ENCODE measurements around the gene GIPC2. TPM values are rescaled to one million over a fixed set of nuclear protein-coding genes. Genes with fewer than 3 reads are reported as not detected.

The GIPC2 gene
- total RNA-seq, 4 donors from 2014 or later: 0.67 to 1.5 (median 1.3) TPM

DNA sequence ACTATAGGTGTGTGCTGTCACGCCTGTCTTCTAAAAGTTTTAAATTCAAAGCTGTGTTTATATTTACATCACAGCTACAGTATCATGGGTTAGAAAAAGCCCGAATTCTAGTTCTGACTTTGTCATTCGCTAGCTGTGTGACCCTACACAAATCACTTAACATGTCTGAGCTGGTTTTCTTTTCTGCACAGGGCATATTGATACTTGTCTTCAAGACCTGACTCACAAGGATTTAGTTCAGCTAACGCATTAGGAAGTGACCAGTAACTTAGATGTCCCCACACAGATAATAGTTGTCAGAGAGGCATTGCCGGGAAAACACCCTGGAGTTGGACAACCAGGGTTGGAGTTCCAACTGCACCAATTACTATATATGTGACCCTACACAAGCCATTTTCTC, 25.9 kb downstream of the GIPC2 start:
- TF ChIP-seq POLR2A (IDR thresholded peaks at IDR 0.05): no peak
- TF ChIP-seq, protein P1, sequence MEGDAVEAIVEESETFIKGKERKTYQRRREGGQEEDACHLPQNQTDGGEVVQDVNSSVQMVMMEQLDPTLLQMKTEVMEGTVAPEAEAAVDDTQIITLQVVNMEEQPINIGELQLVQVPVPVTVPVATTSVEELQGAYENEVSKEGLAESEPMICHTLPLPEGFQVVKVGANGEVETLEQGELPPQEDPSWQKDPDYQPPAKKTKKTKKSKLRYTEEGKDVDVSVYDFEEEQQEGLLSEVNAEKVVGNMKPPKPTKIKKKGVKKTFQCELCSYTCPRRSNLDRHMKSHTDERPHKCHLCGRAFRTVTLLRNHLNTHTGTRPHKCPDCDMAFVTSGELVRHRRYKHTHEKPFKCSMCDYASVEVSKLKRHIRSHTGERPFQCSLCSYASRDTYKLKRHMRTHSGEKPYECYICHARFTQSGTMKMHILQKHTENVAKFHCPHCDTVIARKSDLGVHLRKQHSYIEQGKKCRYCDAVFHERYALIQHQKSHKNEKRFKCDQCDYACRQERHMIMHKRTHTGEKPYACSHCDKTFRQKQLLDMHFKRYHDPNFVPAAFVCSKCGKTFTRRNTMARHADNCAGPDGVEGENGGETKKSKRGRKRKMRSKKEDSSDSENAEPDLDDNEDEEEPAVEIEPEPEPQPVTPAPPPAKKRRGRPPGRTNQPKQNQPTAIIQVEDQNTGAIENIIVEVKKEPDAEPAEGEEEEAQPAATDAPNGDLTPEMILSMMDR (IDR thresholded peaks at IDR 0.05 in 4 of 5, conservative IDR thresholded peaks at IDR 0.05 in 1 of 5): no peak

DNA sequence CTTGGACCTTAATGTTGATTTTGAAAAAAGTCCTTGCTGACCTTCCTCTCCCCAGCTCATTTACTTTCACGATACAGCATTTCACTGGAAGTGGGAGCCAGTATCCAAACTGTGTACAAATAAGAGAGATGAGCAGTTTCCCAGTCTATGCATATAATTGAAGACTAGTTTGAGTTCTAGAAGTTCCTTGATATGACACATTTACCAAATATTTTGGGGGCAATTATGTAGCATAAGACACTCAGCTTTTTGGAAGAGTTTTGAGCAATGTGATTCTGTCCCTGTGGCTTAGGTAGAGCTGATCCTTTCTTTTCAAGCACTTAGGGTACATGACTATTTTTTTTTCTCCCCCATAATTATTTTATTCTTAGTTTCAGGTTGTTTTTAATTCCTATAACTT, 26.4 kb downstream of the GIPC2 start:
- Histone ChIP-seq H3K36me3 (no peaks in the 10 kb centered on the region), H3K4me3 (no peak overlapping the region), H3K4me1 (peaks cover 25 to 56% of the 10 kb centered on the region in 2 donors), H3K9me3 (no peaks in the 10 kb centered on the region), H3K27me3 (no peaks in the 10 kb centered on the region), H3K27ac (peak overlapping the region in 3 of 4 donors; percentile 81 to 86 (median 82))
- in situ Hi-C loops (cut with MboI; ENCODE audit: low sequenced_read_pairs in 4 of 4): no loop called here
- TF ChIP-seq, protein P1 (IDR thresholded peaks at IDR 0.05 in 4 of 5, conservative IDR thresholded peaks at IDR 0.05 in 1 of 5): no peak
- no peak for TF ChIP-seq POLR2A (IDR thresholded peaks at IDR 0.05)
- intact Hi-C loops (cut with DNase I; ENCODE audit: low total_unique reads): no loop called here
- DNase-seq (no peak), ATAC-seq (no peak)

More for the DNA sequence above, 25.9 kb downstream of the GIPC2 start:
- H3K4me3 ChIP-seq: no peak overlapping the region
- H3K36me3 ChIP-seq: no peaks in the 10 kb centered on the region
- peaks cover 25 to 55% of the 10 kb centered on the region in 2 donors for H3K4me1 ChIP-seq
- no peak for DNase-seq
- ATAC-seq: no peak
- no peaks in the 10 kb centered on the region for H3K9me3 ChIP-seq
- intact Hi-C loops (cut with DNase I; ENCODE audit: low total_unique reads): no loop called here
- in situ Hi-C loops (cut with MboI; ENCODE audit: low sequenced_read_pairs in 4 of 4): no loop called here
- no peaks in the 10 kb centered on the region for H3K27me3 ChIP-seq
- peak overlapping the region in 3 of 4 donors; percentile 81 to 86 (median 82) for H3K27ac ChIP-seq

DNA sequence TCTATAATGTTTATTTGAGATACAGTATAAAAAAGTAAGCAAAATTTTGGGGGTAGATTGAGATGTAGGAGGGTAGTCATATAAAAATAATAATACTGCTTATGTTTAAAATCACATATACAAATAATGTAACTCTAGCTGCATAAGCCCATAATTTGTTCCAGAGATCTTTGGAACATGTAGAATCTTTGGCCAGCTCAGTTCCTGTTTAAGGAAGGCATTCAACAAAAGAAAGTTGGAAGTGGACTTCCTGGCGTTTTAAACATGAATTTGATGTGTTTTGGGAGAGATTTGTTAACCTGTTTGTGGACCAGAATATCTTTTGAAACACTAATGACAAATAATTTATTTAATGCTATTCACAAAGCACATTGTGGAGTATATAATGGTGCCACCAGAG, 27.7 kb downstream of the GIPC2 start:
- Histone ChIP-seq H3K27me3 (no peaks in the 10 kb centered on the region), H3K4me1 (peaks cover 23 to 53% of the 10 kb centered on the region in 2 donors), H3K27ac (peak overlapping the region in 2 of 4 donors; percentile 2 to 49), H3K36me3 (no peaks in the 10 kb centered on the region), H3K9me3 (no peaks in the 10 kb centered on the region), H3K4me3 (no peak overlapping the region)
- intact Hi-C loops (cut with DNase I; ENCODE audit: low total_unique reads): no loop called here
- DNase-seq (no peak), ATAC-seq (no peak)
- no peak for TF ChIP-seq POLR2A (IDR thresholded peaks at IDR 0.05)
- TF ChIP-seq, protein P1 (IDR thresholded peaks at IDR 0.05 in 4 of 5, conservative IDR thresholded peaks at IDR 0.05 in 1 of 5): no peak
- in situ Hi-C loops (cut with MboI; ENCODE audit: low sequenced_read_pairs in 4 of 4): no loop called here

DNA sequence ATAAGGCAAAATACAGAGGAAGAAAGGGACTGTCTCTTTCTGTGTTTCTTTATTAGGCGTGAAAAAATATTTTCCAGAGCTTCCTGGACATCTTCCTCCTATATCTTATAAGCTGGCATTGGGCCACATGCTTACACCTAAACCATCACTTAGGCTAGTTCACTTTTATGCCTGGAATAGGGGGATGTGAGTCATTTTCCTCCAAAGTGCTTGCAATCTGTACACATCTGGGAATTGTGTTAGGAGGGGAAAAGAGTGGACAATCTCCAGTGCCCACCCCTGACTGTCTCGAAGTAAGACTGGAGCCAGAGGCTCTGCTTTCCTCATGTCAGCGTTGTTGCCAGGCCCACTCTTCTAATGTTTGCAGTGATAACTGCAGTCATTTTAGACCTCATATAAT, 29.9 kb downstream of the GIPC2 start:
- peaks cover 15 to 50% of the 10 kb centered on the region in 2 donors for H3K4me1 ChIP-seq
- no peak for ATAC-seq
- H3K9me3 ChIP-seq: no peaks in the 10 kb centered on the region
- in situ Hi-C loops (cut with MboI; ENCODE audit: low sequenced_read_pairs in 4 of 4): no loop called here
- H3K36me3 ChIP-seq: no peaks in the 10 kb centered on the region
- H3K27me3 ChIP-seq: no peaks in the 10 kb centered on the region
- H3K4me3 ChIP-seq: no peak overlapping the region
- TF ChIP-seq, protein P1 (IDR thresholded peaks at IDR 0.05 in 4 of 5, conservative IDR thresholded peaks at IDR 0.05 in 1 of 5): no peak
- TF ChIP-seq POLR2A (IDR thresholded peaks at IDR 0.05): no peak
- DNase-seq: no peak
- H3K27ac ChIP-seq: peak overlapping the region in 3 of 4 donors; percentile 32 to 64 (median 39)
- intact Hi-C loops (cut with DNase I; ENCODE audit: low total_unique reads): no loop called here

DNA sequence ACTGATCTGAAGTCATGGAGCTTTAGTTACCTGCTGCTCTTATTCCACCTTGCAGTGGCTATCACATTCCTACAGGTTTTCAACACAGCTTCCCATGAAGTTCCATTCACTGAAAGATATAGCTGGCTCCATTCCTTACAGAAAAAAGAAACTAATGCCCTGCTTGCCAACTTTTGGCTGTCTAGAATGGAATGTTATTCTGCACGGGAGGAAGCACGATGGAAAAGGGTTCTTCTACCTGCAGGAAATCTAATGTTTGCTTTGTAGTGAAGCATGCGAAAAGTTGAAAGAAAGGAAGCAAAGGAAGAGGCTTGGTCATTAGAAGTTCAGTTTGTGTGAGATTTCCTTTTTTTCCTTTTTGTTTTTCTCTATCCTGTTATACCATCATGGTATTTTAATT, 32.6 kb downstream of the GIPC2 start:
- no peaks in the 10 kb centered on the region for H3K27me3 ChIP-seq
- no peaks in the 10 kb centered on the region for H3K36me3 ChIP-seq
- H3K4me1 ChIP-seq: peaks cover 31 to 53% of the 10 kb centered on the region in 2 donors
- TF ChIP-seq, protein P1 (IDR thresholded peaks at IDR 0.05 in 4 of 5, conservative IDR thresholded peaks at IDR 0.05 in 1 of 5): no peak
- DNase-seq: no peak
- H3K9me3 ChIP-seq: no peaks in the 10 kb centered on the region
- H3K27ac ChIP-seq: peak overlapping the region in 1 of 4 donors; percentile 16
- intact Hi-C loops (cut with DNase I; ENCODE audit: low total_unique reads) (no loop called here), in situ Hi-C loops (cut with MboI; ENCODE audit: low sequenced_read_pairs in 4 of 4) (no loop called here)
- ATAC-seq: no peak
- no peak overlapping the region for H3K4me3 ChIP-seq

Data from gastrocnemius medialis (tissue), 4 donors.